ENCODE results near the gene SZT2.
"Not testable (repeated sequence)": the region's sequence is repeated elsewhere in the genome, so short reads cannot be mapped to it uniquely, and the experiment has no call there.

The SZT2 gene

GRCh38 chr1:43501806-43502205 is 112.1 kb downstream of the SZT2 start:
- DNase-seq, result not testable (repeated sequence)

- DNase-seq, result no peak
Observed at GRCh38 chr1:43503534-43503933, 113.8 kb downstream of the SZT2 start.
